Breast epithelium (tissue), 4 donors: ENCODE measurements around the gene APMAP. TPM values are rescaled to one million over a fixed set of nuclear protein-coding genes. Genes with fewer than 3 reads are reported as not detected.

ENCODE experiments used
- DNase-seq, 2 donors: peaks; one replicate each; pipeline ENCODE4 v3.0.0-alpha.2; 2019; ENCODE audit warnings: low spot score in 2 of 2
- H3K27ac ChIP-seq, 2 donors: fragments of 200-600 bp; sonication (generic) in 1 of 2; one replicate each; pipeline ENCODE4 v1.5.1; 2016 to 2019; ENCODE audit warnings: mild to moderate bottlenecking in 1 of 2
- H3K27me3 ChIP-seq, 2 donors: fragments of 200-600 bp; sonication (generic) in 1 of 2; one replicate each; pipeline versions ENCODE4 v1.5.1 to v1.6.0; 2017 to 2019; ENCODE audit warnings: control low read depth in 1 of 2, mild to moderate bottlenecking in 1 of 2
- H3K36me3 ChIP-seq: fragments of 200-600 bp; one replicate; pipeline ENCODE4 v1.5.1; 2019
- H3K4me1 ChIP-seq, 2 donors: fragments of 200-600 bp; sonication (generic); one replicate each; pipeline ENCODE4 v1.5.1; 2016 to 2019; ENCODE audit warnings: control low read depth in 1 of 2
- H3K4me3 ChIP-seq, 3 donors: fragments of 200-600 bp; sonication (generic); 1 replicate in 2 of 3; 2 replicates in 1 of 3; pipeline ENCODE4 v1.5.1; 2016 to 2019; ENCODE audit warnings: mild to moderate bottlenecking in 3 of 3, moderate library complexity in 2 of 3
- H3K9me3 ChIP-seq, 2 donors: fragments of 200-600 bp; sonication (generic) in 1 of 2; one replicate each; pipeline ENCODE4 v1.5.1; 2016 to 2019; ENCODE audit warnings: control low read depth in 1 of 2
- CTCF ChIP-seq, 3 donors: fragments of 450-650 bp; IDR thresholded peaks; one replicate each; pipeline ENCODE4 v1.5.1; 2016 to 2017; ENCODE audit warnings: antibody characterized with exemption in 3 of 3, mild to moderate bottlenecking in 3 of 3, moderate library complexity in 3 of 3
- POLR2A ChIP-seq: fragments of 450-650 bp; IDR thresholded peaks from one replicate; pipeline ENCODE4 v1.6.1; 2016; ENCODE audit warnings: antibody characterized with exemption, mild to moderate bottlenecking, moderate library complexity
- POLR2AphosphoS5 ChIP-seq, 3 donors: sonication (generic); formaldehyde crosslinking; IDR thresholded peaks; one replicate each; pipeline ENCODE4 v1.6.1; 2017; ENCODE audit warnings: antibody characterized with exemption in 3 of 3
- intact Hi-C: fragments of 100-400 bp; cut with DNase I; formaldehyde crosslinking; loops from one replicate; pipeline ENCODE4 v1.15.1; 2023; ENCODE audit warnings: low total_unique reads
- total RNA-seq, 3 donors: library from RNA; depleted of rRNA; stranded (reverse); fragments of >200 nt; gene quantifications; one replicate each; pipeline ENCODE4 v1.1.0, GENCODE V29; 2016

The APMAP gene
- total RNA-seq, 3 donors from 2014 or later: 83.2 to 184 (median 101) TPM

- TF ChIP-seq POLR2A (no peak), POLR2AphosphoS5 (IDR thresholded peaks at IDR 0.05) (no peak), CTCF (IDR thresholded peaks at IDR 0.05) (no peak)
- no peak overlapping the region for H3K27ac ChIP-seq
- DNase-seq: no peak
- H3K36me3 ChIP-seq: no peaks in the 10 kb centered on the region
- H3K4me3 ChIP-seq: no peak overlapping the region
- no peaks in the 10 kb centered on the region for H3K4me1 ChIP-seq
- intact Hi-C loops: no loop called here
- H3K9me3 ChIP-seq: peaks cover 0 to 10% of the 10 kb centered on the region in 2 donors
- no peaks in the 10 kb centered on the region for H3K27me3 ChIP-seq
Observed at GRCh38 chr20:24979036-24979960, 13.3 kb downstream of the APMAP start.

DNA sequence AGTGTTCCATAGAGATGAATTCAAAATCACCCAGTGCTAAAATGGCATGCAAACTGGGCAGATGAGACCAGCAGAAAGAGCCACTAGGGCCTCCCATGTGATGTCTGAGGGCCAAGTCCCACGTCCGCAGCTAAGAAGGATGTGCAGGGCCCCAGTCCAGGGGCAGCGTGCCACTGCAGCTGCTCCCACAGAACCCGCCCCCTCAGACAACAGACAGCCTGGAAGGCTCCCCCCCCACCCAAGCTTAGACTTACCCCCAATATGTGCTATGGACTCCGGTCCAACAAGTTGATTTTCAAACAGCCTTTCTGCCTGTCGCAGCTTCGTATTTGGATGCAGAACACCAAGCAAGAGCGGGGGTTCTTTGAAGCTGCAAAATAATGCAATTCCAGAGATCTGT, 14.0 kb downstream of the APMAP start:
- H3K4me3 ChIP-seq: no peak overlapping the region
- no peaks in the 10 kb centered on the region for H3K36me3 ChIP-seq
- TF ChIP-seq POLR2AphosphoS5 (IDR thresholded peaks at IDR 0.05) (no peak), CTCF (IDR thresholded peaks at IDR 0.05) (no peak), POLR2A (no peak)
- no peaks in the 10 kb centered on the region for H3K27me3 ChIP-seq
- H3K27ac ChIP-seq: no peak overlapping the region
- H3K9me3 ChIP-seq: peaks cover 0 to 10% of the 10 kb centered on the region in 2 donors
- no peaks in the 10 kb centered on the region for H3K4me1 ChIP-seq
- DNase-seq: no peak
- intact Hi-C loops: no loop called here

DNA sequence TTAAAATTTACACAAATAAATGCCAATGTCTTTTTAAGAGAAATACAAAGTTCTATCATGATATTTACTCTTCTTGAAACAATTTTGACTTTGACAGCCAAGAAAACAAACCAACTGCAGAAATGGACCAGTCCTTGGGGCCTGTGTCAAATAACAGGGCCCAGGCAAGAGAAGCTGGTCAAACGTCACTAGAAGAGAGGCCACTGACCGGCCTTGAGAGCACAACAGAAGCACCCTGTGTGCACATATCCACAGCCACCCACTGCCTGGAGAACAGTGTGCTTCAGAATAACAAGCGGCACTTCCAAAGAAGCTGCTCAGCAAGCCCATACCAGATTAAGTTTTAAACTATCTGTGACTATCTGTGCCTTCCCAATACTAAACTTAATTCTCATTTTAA, 14.8 kb downstream of the APMAP start:
- H3K4me1 ChIP-seq: no peaks in the 10 kb centered on the region
- no peak for DNase-seq
- no peaks in the 10 kb centered on the region for H3K36me3 ChIP-seq
- H3K9me3 ChIP-seq: peaks cover 0 to 10% of the 10 kb centered on the region in 2 donors
- no peaks in the 10 kb centered on the region for H3K27me3 ChIP-seq
- no peak for TF ChIP-seq CTCF (IDR thresholded peaks at IDR 0.05)
- no peak for TF ChIP-seq POLR2AphosphoS5 (IDR thresholded peaks at IDR 0.05)
- no peak for TF ChIP-seq POLR2A
- H3K27ac ChIP-seq: no peak overlapping the region
- H3K4me3 ChIP-seq: no peak overlapping the region
- intact Hi-C loops: no loop called here

DNA sequence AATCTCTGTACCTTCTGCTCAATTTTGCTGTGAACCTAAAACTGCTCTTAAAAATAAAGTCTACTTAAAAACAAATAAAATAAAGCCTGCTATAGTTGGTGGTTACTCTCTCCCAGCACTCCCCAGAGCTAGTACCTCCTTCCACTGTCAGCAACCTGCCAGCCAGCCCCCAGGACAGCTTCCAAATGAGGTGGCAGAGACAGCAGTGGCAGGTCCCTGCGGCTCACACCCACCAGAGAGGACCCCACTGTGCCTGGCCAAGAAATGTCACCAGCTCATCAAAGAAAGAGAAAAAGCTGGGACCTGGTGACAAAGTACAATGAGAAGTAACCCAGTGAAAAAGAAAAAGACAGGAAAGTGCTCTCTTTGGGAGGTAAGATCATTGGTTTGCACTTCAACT, 15.2 kb downstream of the APMAP start:
- no peak for DNase-seq
- intact Hi-C loops: no loop called here
- Histone ChIP-seq H3K9me3 (peaks cover 0 to 10% of the 10 kb centered on the region in 2 donors), H3K27ac (no peak overlapping the region), H3K27me3 (no peaks in the 10 kb centered on the region), H3K4me3 (no peak overlapping the region), H3K36me3 (no peaks in the 10 kb centered on the region), H3K4me1 (no peaks in the 10 kb centered on the region)
- no peak for TF ChIP-seq CTCF (IDR thresholded peaks at IDR 0.05)

DNA sequence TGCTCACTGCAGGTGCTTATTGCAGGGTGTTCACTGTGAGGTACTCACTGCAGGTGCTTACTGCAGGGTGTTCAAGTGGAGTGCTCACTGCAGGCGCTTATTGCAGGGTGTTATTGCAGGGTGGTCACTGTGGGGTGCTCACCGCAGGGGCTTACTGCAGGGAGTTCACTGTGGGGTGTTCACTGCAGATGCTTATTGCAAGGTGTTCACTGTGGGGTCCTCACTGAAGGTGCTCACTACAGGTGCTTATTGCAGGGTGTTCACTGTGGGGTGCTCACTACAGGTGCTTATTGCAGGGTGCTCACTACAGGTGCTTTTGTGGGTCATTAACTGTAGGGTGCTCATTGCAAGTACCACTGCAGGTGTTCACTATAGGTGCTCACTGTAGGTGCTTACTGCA, 20.2 kb downstream of the APMAP start:
- Histone ChIP-seq H3K4me1 (no peaks in the 10 kb centered on the region), H3K4me3 (no peak overlapping the region), H3K27me3 (no peaks in the 10 kb centered on the region), H3K27ac (no peak overlapping the region), H3K36me3 (no peaks in the 10 kb centered on the region), H3K9me3 (peaks cover 0 to 10% of the 10 kb centered on the region in 2 donors)
- intact Hi-C loops: no loop called here
- TF ChIP-seq POLR2AphosphoS5 (IDR thresholded peaks at IDR 0.05): no peak
- no peak for TF ChIP-seq POLR2A
- TF ChIP-seq CTCF (IDR thresholded peaks at IDR 0.05): no peak
- no peak for DNase-seq
